Astrocyte (in vitro differentiated cells and primary cell): Measurements from ENCODE around the gene SIAH2.

Experiments
- EZH2 ChIP-seq: IDR thresholded peaks from 2 replicates; pipeline ENCODE4 v1.6.1; 2012; ENCODE audit warnings: mild to moderate bottlenecking, low read length, inconsistent platforms; ENCODE audit not compliant: insufficient read depth
- TF ChIP-seq, protein P1 (sequence below): IDR thresholded peaks from 2 replicates; pipeline ENCODE4 v1.5.1; 2011; ENCODE audit warnings: low read depth, mild to moderate bottlenecking, inconsistent platforms, low read length, moderate library complexity; ENCODE audit not compliant: insufficient read depth

DNA sequence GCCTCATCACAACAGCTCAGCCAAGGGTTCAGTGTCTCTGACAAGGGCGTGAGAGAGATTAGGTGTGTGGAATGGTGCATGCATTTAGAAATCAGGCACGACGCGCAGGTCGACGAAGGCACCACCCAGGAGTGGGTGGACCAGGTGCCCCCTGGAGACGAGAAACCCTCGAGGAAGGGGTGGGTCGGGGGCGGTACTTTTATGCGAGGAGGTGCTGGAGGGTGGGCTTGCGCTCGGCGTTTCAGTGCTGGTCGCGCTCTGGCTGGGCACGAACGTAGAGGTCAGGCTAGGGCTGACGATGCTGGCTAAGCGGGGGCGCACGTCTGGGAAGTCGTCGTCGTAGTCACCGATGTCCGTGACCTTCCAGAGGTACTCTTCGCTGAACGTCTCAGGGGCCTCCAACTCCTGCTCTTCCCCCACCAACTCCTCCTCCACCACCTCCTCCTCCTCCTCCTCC, 59.6 kb downstream of the SIAH2 start:
- TF ChIP-seq, protein P1, sequence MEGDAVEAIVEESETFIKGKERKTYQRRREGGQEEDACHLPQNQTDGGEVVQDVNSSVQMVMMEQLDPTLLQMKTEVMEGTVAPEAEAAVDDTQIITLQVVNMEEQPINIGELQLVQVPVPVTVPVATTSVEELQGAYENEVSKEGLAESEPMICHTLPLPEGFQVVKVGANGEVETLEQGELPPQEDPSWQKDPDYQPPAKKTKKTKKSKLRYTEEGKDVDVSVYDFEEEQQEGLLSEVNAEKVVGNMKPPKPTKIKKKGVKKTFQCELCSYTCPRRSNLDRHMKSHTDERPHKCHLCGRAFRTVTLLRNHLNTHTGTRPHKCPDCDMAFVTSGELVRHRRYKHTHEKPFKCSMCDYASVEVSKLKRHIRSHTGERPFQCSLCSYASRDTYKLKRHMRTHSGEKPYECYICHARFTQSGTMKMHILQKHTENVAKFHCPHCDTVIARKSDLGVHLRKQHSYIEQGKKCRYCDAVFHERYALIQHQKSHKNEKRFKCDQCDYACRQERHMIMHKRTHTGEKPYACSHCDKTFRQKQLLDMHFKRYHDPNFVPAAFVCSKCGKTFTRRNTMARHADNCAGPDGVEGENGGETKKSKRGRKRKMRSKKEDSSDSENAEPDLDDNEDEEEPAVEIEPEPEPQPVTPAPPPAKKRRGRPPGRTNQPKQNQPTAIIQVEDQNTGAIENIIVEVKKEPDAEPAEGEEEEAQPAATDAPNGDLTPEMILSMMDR = no peak
- TF ChIP-seq EZH2 = no peak
